GM12872 (cell line): Measurements from ENCODE around the gene DNAJC15.

Experiments used
- CTCF ChIP-seq: IDR thresholded peaks from 3 replicates; pipeline ENCODE4 v1.5.1; 2011; ENCODE audit warnings: low read depth, mild to moderate bottlenecking, low read length, moderate library complexity; ENCODE audit not compliant: insufficient read depth

Gene DNAJC15

GRCh38 chr13:43006893-43007631, 16.3 kb upstream of the DNAJC15 start:
- TF ChIP-seq CTCF: no peak

GRCh38 chr13:43008596-43008995, 14.8 kb upstream of the DNAJC15 start:
- TF ChIP-seq CTCF: no peak

GRCh38 chr13:43009506-43009905, 13.9 kb upstream of the DNAJC15 start:
- TF ChIP-seq CTCF: no peak

- no peak for TF ChIP-seq CTCF
Measured at GRCh38 chr13:43014162-43014561, 9.2 kb upstream of the DNAJC15 start.

- TF ChIP-seq CTCF: no peak
Measured at GRCh38 chr13:43016226-43016625, 7.2 kb upstream of the DNAJC15 start.

GRCh38 chr13:43019811-43020210, 3.6 kb upstream of the DNAJC15 start:
- no peak for TF ChIP-seq CTCF

- no peak for TF ChIP-seq CTCF
Measured at GRCh38 chr13:43020794-43021193, 2.6 kb upstream of the DNAJC15 start.
